Measurements from ENCODE around the gene TBC1D22A. TPM values are rescaled to one million over a fixed set of nuclear protein-coding genes. Genes with fewer than 3 reads are reported as not detected.

TBC1D22A gene
- total RNA-seq, 1 experiment from 2014 or later = 26.0 TPM

DNA sequence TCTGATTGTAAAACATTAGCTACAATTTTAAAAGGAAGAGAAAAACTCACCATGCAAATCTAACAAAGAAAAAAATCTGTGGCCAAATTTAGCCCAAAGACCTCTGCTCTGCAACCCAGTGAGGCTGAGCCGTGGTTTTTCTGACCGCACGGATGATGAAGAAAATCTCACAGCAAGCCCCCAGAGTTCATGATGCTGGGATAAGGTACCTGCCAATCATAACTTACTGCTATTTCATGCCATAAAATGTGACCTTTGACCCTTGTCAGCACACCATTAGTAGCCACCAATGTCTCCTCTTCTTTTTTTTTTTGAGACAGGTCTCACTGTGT, 35.5 kb upstream of the TBC1D22A start:
- no peak for DNase-seq (ENCODE audit: unreplicated experiment)
- no peak overlapping the region for H3K27ac Mint-ChIP-seq (ENCODE audit: low read depth, unreplicated experiment)
- CTCF ChIA-PET = interaction anchor here (0.7 kb wide), 1 partner anchor 15 kb away, joined by 3 read pairs; no protein-coding TSS in a partner anchor
- H3K4me3 Mint-ChIP-seq (ENCODE audit: unreplicated experiment) = no peak overlapping the region
- TF ChIP-seq, protein P1, sequence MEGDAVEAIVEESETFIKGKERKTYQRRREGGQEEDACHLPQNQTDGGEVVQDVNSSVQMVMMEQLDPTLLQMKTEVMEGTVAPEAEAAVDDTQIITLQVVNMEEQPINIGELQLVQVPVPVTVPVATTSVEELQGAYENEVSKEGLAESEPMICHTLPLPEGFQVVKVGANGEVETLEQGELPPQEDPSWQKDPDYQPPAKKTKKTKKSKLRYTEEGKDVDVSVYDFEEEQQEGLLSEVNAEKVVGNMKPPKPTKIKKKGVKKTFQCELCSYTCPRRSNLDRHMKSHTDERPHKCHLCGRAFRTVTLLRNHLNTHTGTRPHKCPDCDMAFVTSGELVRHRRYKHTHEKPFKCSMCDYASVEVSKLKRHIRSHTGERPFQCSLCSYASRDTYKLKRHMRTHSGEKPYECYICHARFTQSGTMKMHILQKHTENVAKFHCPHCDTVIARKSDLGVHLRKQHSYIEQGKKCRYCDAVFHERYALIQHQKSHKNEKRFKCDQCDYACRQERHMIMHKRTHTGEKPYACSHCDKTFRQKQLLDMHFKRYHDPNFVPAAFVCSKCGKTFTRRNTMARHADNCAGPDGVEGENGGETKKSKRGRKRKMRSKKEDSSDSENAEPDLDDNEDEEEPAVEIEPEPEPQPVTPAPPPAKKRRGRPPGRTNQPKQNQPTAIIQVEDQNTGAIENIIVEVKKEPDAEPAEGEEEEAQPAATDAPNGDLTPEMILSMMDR (IDR thresholded peaks at IDR 0.05; ENCODE audit: unreplicated experiment) = no peak
- H3K9me3 Mint-ChIP-seq (ENCODE audit: unreplicated experiment) = no peaks in the 10 kb centered on the region
- H3K27me3 Mint-ChIP-seq (ENCODE audit: insufficient read depth, unreplicated experiment) = no peaks in the 10 kb centered on the region
- intact Hi-C loops (cut with micrococcal nuclease) = no loop called here
- H3K36me3 Mint-ChIP-seq (ENCODE audit: insufficient read depth, unreplicated experiment) = peaks cover 29% of the 10 kb centered on the region
- no TSS peak for BruUV-seq (replicated peaks)
- H3K4me1 Mint-ChIP-seq (ENCODE audit: insufficient read depth, unreplicated experiment) = peaks cover 8% of the 10 kb centered on the region
- POLR2A ChIA-PET = no interaction called here

DNA sequence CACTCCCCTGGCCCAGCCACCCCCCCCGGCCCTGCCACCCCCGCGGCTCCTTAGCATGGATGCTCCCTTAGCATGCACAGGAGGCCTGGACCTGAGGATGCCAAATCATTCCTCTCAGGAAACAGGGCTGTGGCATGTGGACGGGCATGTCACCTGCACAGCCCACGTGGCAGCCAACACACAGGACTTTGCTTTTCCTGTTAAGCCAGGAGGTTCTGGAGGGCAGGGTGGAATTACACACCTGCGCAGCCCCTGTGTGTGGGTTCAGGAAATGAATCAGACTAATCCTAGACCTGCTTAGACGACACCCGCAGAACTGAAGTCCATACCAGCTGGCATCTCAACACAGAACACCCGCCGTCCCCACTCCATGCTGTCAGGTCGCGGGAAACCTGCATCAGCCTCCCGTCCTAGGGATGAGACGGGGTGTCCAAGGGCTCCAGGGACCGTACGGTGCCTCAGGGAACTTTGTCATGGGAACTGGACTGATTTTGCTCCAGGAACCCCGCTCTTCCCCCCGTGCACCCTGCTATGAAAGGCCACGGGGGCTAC, 34.6 kb upstream of the TBC1D22A start:
- DNase-seq (ENCODE audit: unreplicated experiment) = no peak
- Mint-ChIP-seq H3K27ac (ENCODE audit: low read depth, unreplicated experiment) (no peak overlapping the region), H3K4me3 (ENCODE audit: unreplicated experiment) (no peak overlapping the region), H3K4me1 (ENCODE audit: insufficient read depth, unreplicated experiment) (peaks cover 8% of the 10 kb centered on the region), H3K27me3 (ENCODE audit: insufficient read depth, unreplicated experiment) (no peaks in the 10 kb centered on the region), H3K36me3 (ENCODE audit: insufficient read depth, unreplicated experiment) (peaks cover 27% of the 10 kb centered on the region), H3K9me3 (ENCODE audit: unreplicated experiment) (no peaks in the 10 kb centered on the region)
- POLR2A ChIA-PET = interaction anchor here (1.6 kb wide), 1 partner anchor 27 kb away, joined by 5 read pairs; no protein-coding TSS in a partner anchor
- TF ChIP-seq, protein P1 (IDR thresholded peaks at IDR 0.05; ENCODE audit: unreplicated experiment) = no peak
- CTCF ChIA-PET = interaction anchor here (0.7 to 1.1 kb wide), 2 partner anchors 8 to 16 kb away, joined by 3 read pairs; no protein-coding TSS in a partner anchor
- intact Hi-C loops (cut with micrococcal nuclease) = no loop called here
- no TSS peak for BruUV-seq (replicated peaks)

GRCh38 chr22:46728470-46728869, 34.0 kb upstream of the TBC1D22A start:
- H3K4me3 Mint-ChIP-seq (ENCODE audit: unreplicated experiment) = no peak overlapping the region
- POLR2A ChIA-PET = interaction anchor here (1.6 kb wide), 1 partner anchor 26 kb away, joined by 5 read pairs; no protein-coding TSS in a partner anchor
- DNase-seq (ENCODE audit: unreplicated experiment) = no peak
- H3K36me3 Mint-ChIP-seq (ENCODE audit: insufficient read depth, unreplicated experiment) = peaks cover 24% of the 10 kb centered on the region
- intact Hi-C loops (cut with micrococcal nuclease) = no loop called here
- CTCF ChIA-PET = interaction anchor here (1.1 kb wide), 1 partner anchor 9 kb away, joined by 3 read pairs; no protein-coding TSS in a partner anchor
- BruUV-seq (replicated peaks) = no TSS peak
- no peak overlapping the region for H3K27ac Mint-ChIP-seq (ENCODE audit: low read depth, unreplicated experiment)
- no peaks in the 10 kb centered on the region for H3K9me3 Mint-ChIP-seq (ENCODE audit: unreplicated experiment)
- TF ChIP-seq, protein P1 (IDR thresholded peaks at IDR 0.05; ENCODE audit: unreplicated experiment) = no peak
- peaks cover 8% of the 10 kb centered on the region for H3K4me1 Mint-ChIP-seq (ENCODE audit: insufficient read depth, unreplicated experiment)
- H3K27me3 Mint-ChIP-seq (ENCODE audit: insufficient read depth, unreplicated experiment) = no peaks in the 10 kb centered on the region

DNA sequence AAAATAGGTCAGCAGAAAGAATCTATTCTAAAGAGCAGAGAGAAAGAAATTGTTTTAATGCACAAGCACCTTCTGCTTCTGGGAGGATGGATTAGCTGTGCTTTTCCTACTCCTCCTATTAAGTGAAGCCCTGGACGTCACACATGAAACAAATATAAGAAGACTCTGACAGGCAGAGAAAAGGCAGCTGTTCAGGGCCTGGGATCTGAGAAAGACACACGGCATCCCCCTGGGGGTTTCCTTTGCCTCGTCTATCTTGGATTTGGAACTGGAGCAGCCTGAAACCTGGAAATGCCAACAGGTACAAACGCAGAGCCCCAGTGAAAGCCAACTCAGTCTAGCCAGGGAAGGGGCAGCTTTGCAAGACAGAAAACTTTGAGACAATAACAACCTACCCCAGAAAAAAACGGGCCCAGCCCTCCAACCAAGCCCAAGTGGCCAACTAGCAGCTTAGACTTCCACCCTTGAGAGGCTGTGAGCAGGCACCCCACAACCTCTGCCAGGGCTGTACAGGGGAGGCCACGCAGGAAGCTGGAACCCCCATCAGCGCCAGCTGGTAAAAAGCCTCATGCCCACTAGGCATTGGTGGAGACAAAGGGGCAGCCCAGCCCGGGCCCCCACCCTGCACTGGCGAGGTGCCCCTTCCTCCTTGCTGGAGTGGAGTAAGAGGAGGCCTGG, 31.7 kb upstream of the TBC1D22A start:
- CTCF ChIA-PET = interaction anchor here (0.7 to 1.4 kb wide), 2 partner anchors 145 to 167 kb away, joined by 3 to 5 read pairs; no protein-coding TSS in a partner anchor

More for the DNA sequence above, 31.7 kb upstream of the TBC1D22A start:
- intact Hi-C loops (cut with micrococcal nuclease) = loop anchor here (10.0 kb wide), 1 partner anchor 166 kb away; no protein-coding TSS in a partner anchor
- BruUV-seq (replicated peaks) = no TSS peak
- no peaks in the 10 kb centered on the region for H3K27me3 Mint-ChIP-seq (ENCODE audit: insufficient read depth, unreplicated experiment)
- no peak overlapping the region for H3K27ac Mint-ChIP-seq (ENCODE audit: low read depth, unreplicated experiment)
- POLR2A ChIA-PET = interaction anchor here (1.0 to 1.3 kb wide), 2 partner anchors 10 to 24 kb away, joined by 5 read pairs; no protein-coding TSS in a partner anchor
- TF ChIP-seq, protein P1 (IDR thresholded peaks at IDR 0.05; ENCODE audit: unreplicated experiment) = no peak
- peak overlapping the region; percentile 65 for H3K4me3 Mint-ChIP-seq (ENCODE audit: unreplicated experiment)
- H3K36me3 Mint-ChIP-seq (ENCODE audit: insufficient read depth, unreplicated experiment) = peaks cover 13% of the 10 kb centered on the region
- H3K4me1 Mint-ChIP-seq (ENCODE audit: insufficient read depth, unreplicated experiment) = peaks cover 8% of the 10 kb centered on the region
- H3K9me3 Mint-ChIP-seq (ENCODE audit: unreplicated experiment) = no peaks in the 10 kb centered on the region
- DNase-seq (ENCODE audit: unreplicated experiment) = no peak
